HEK293T (cell line): ENCODE data around the gene ZNF737.

ENCODE experiments used
- BHLHE40 ChIP-seq: fragments of 450-650 bp; IDR thresholded peaks from 2 replicates; pipeline ENCODE4 v1.6.1; 2016; ENCODE audit warnings: mild to moderate bottlenecking, moderate library complexity, borderline replicate concordance
- ELF4 ChIP-seq: fragments of 450-650 bp; IDR thresholded peaks from 2 replicates; pipeline ENCODE4 v1.6.1; 2017; ENCODE audit warnings: antibody characterized with exemption
- FOXK2 ChIP-seq: fragments of 450-650 bp; IDR thresholded peaks from 2 replicates; pipeline ENCODE4 v1.6.1; 2016; ENCODE audit warnings: mild to moderate bottlenecking
- FOXM1 ChIP-seq: fragments of 450-650 bp; IDR thresholded peaks from 2 replicates; pipeline ENCODE4 v1.6.1; 2017; ENCODE audit warnings: mild to moderate bottlenecking, borderline replicate concordance
- SP1 ChIP-seq: fragments of 450-650 bp; IDR thresholded peaks from 2 replicates; pipeline ENCODE4 v1.6.1; 2017

DNA sequence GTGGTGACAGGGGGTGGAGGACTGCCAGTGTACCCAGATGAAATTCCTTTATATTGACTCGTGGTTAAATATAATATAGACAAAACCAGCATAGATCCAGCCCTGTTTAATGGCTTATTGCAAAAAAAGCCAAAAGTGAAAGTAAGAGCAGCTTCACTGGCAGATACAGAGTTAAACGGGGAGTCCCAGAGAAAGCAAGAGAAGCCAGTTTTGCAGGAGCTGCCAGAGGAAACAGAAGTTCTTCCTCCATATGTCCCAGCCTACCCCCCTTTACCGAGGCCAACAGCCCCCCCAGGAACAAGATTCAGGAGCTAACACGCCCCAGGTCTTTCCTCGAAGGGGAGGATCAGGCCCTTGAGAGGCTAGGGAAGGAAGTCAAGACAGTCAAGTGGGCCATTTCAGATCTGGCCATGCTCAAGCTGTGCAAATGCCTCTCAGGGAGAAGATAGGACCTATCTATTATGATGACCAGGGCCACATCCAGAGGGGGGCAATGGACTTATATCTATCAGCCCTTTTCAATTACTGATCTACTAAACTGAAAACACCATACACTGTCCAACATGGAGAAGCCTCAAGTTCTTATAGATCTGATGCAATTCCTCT, 47.2 kb upstream of the ZNF737 start:
- no peak for TF ChIP-seq FOXK2
- no peak for TF ChIP-seq BHLHE40
- no peak for TF ChIP-seq ELF4
- TF ChIP-seq SP1: no peak
- no peak for TF ChIP-seq FOXM1
